ENCODE data around the gene OCSTAMP.

Gene OCSTAMP

GRCh38 chr20:46509523-46509922 is 40.9 kb downstream of the OCSTAMP start:
- no peak for DNase-seq

- DNase-seq, result no peak
Observed at GRCh38 chr20:46507760-46508407, 42.6 kb downstream of the OCSTAMP start.

- no peak for DNase-seq
Observed at GRCh38 chr20:46505506-46505905, 44.9 kb downstream of the OCSTAMP start.

GRCh38 chr20:46501961-46502360 is 48.5 kb downstream of the OCSTAMP start:
- DNase-seq, result no peak

- DNase-seq, result no peak
Observed at GRCh38 chr20:46501337-46501942, 49.0 kb downstream of the OCSTAMP start.

GRCh38 chr20:46494077-46494476 is 56.4 kb downstream of the OCSTAMP start:
- no peak for DNase-seq

- DNase-seq, result no peak
Observed at GRCh38 chr20:46491354-46491753, 59.1 kb downstream of the OCSTAMP start.

Measured in EL (cell line).